Smooth muscle cell (in vitro differentiated cells): ENCODE results near the gene TRAPPC2B. TPM values are rescaled to one million over a fixed set of nuclear protein-coding genes. Genes with fewer than 3 reads are reported as not detected.
"Not testable (repeated sequence)": the region's sequence is repeated elsewhere in the genome, so short reads cannot be mapped to it uniquely, and the experiment has no call there.

Experiments used
- DNase-seq: peaks from one replicate; lab custom pipeline; 2025; ENCODE audit not compliant: unreplicated experiment; lab: John Stamatoyannopoulos, UW
- H2AFZ ChIP-seq: fragments of 200-600 bp; sonication (generic); 2 replicates; pipeline ENCODE4 v1.6.0; 2016; ENCODE audit warnings: antibody characterized with exemption, low read depth, mild to moderate bottlenecking
- H3F3A ChIP-seq: fragments of 200-600 bp; sonication (generic); 2 replicates; pipeline ENCODE4 v1.6.0; 2017; ENCODE audit warnings: antibody characterized with exemption, low read depth
- H3K27ac ChIP-seq: fragments of 200-600 bp; sonication (generic); 2 replicates; pipeline ENCODE4 v1.5.1; 2016; ENCODE audit warnings: low read depth, mild to moderate bottlenecking
- H3K27me3 ChIP-seq: fragments of 200-600 bp; sonication (generic); 2 replicates; pipeline ENCODE4 v1.6.1; 2016; ENCODE audit warnings: low read depth, mild to moderate bottlenecking
- H3K36me3 ChIP-seq: fragments of 200-600 bp; sonication (generic); 2 replicates; pipeline ENCODE4 v1.5.1; 2016; ENCODE audit warnings: low read depth
- H3K4me1 ChIP-seq: fragments of 200-600 bp; sonication (generic); 2 replicates; pipeline ENCODE4 v1.5.1; 2016; ENCODE audit warnings: low read depth
- H3K4me2 ChIP-seq: fragments of 200-600 bp; sonication (generic); 2 replicates; pipeline ENCODE4 v1.6.0; 2016; ENCODE audit warnings: mild to moderate bottlenecking
- H3K4me3 ChIP-seq: fragments of 200-600 bp; sonication (generic); 2 replicates; pipeline ENCODE4 v1.5.1; 2016; ENCODE audit warnings: mild to moderate bottlenecking
- H3K79me2 ChIP-seq: fragments of 200-600 bp; sonication (generic); 2 replicates; pipeline ENCODE4 v1.6.0; 2016; ENCODE audit warnings: low read depth, mild to moderate bottlenecking
- H3K9ac ChIP-seq: fragments of 200-600 bp; sonication (generic); 2 replicates; pipeline ENCODE4 v1.6.0; 2016; ENCODE audit warnings: low read depth
- H3K9me3 ChIP-seq: fragments of 200-600 bp; sonication (generic); replicated peaks from 2 replicates; pipeline ENCODE4 v1.5.1; 2016; ENCODE audit warnings: low read depth
- H4K20me1 ChIP-seq: fragments of 200-600 bp; sonication (generic); 2 replicates; pipeline ENCODE4 v1.6.0; 2016; ENCODE audit warnings: low read depth
- WGBS: methylation state at CpG from one replicate; pipeline ENCODE4 v1.1.7; 2016; ENCODE audit warnings: low lambda C conversion rate; 5-methylcytosine and 5-hydroxymethylcytosine counted together
- polyA plus RNA-seq: library from polyadenylated mRNA; unstranded; fragments of >200 nt; fragmentation: Nextera tagmentation; extraction: Ambion mirVana; gene quantifications from 2 replicates; pipeline ENCODE4 v1.2.1, GENCODE V29; 2016
- total RNA-seq: library from RNA; depleted of rRNA; stranded (reverse); fragments of >200 nt; gene quantifications from 2 replicates; pipeline ENCODE4 v1.2.3, GENCODE V29; 2014
- TF ChIP-seq, protein P1 (sequence below): fragments of 200-600 bp; sonication (generic); IDR thresholded peaks from 2 replicates; pipeline ENCODE4 v1.5.1; 2017; ENCODE audit warnings: borderline replicate concordance, mild to moderate bottlenecking, antibody characterized with exemption; ENCODE audit not compliant: insufficient read depth, poor library complexity, severe bottlenecking

TRAPPC2B gene
- total and polyA plus RNA-seq, 2 experiments from 2014 or later: 25.4 to 36.3 TPM

GRCh38 chr19:57363688-57364181 lies 384 bp downstream of the TRAPPC2B start:
- Histone ChIP-seq H2AFZ (peak overlapping the region; percentile 39), H3F3A (peaks cover 7% of the 10 kb centered on the region), H3K4me3 (peak overlapping the region; percentile 85), H3K4me1 (peaks cover 8% of the 10 kb centered on the region), H3K9ac (peak overlapping the region; percentile 97), H3K9me3 (no peaks in the 10 kb centered on the region), H3K27ac (peak overlapping the region; percentile 94), H3K4me2 (peak overlapping the region; percentile 96), H4K20me1 (no peaks in the 10 kb centered on the region), H3K36me3 (no peaks in the 10 kb centered on the region), H3K79me2 (peaks cover 28% of the 10 kb centered on the region), H3K27me3 (no peaks in the 10 kb centered on the region)
- no peak for DNase-seq
- 3% methylated on average over 17 of the region's 18 CpGs for WGBS
- TF ChIP-seq, protein P1, sequence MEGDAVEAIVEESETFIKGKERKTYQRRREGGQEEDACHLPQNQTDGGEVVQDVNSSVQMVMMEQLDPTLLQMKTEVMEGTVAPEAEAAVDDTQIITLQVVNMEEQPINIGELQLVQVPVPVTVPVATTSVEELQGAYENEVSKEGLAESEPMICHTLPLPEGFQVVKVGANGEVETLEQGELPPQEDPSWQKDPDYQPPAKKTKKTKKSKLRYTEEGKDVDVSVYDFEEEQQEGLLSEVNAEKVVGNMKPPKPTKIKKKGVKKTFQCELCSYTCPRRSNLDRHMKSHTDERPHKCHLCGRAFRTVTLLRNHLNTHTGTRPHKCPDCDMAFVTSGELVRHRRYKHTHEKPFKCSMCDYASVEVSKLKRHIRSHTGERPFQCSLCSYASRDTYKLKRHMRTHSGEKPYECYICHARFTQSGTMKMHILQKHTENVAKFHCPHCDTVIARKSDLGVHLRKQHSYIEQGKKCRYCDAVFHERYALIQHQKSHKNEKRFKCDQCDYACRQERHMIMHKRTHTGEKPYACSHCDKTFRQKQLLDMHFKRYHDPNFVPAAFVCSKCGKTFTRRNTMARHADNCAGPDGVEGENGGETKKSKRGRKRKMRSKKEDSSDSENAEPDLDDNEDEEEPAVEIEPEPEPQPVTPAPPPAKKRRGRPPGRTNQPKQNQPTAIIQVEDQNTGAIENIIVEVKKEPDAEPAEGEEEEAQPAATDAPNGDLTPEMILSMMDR: no peak

DNA sequence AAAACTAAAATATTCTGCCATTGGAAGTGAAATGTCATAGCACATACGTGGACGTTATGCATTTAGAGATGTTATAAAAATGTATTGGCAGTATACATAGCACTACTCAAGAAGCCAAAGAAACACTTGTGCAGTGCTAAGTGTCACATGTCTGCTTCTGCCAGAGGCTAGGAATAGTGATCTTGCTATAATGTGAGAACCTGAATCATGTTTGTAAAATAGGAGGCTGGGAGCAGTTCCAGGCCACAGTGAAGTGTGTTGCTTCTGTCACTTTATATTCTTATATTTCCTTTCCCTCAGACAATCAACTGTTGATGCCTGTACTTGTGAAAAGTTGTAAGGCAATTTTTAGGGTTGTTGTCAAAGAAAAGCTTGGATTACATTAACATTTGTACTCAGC lies 3.4 kb downstream of the TRAPPC2B start:
- peaks cover 8% of the 10 kb centered on the region for H3K4me1 ChIP-seq
- H3K36me3 ChIP-seq: peaks cover under 1% of the 10 kb centered on the region
- no peaks in the 10 kb centered on the region for H3K9me3 ChIP-seq
- H3K27ac ChIP-seq: no peak overlapping the region
- H3K9ac ChIP-seq: no peak overlapping the region
- TF ChIP-seq, protein P1: no peak
- H3K27me3 ChIP-seq: no peaks in the 10 kb centered on the region
- H4K20me1 ChIP-seq: no peaks in the 10 kb centered on the region
- 97% methylated on average over 2 of the region's 2 CpGs for WGBS
- no peak overlapping the region for H3K4me2 ChIP-seq
- no peaks in the 10 kb centered on the region for H3F3A ChIP-seq
- H3K4me3 ChIP-seq: no peak overlapping the region
- H3K79me2 ChIP-seq: peaks cover 28% of the 10 kb centered on the region
- H2AFZ ChIP-seq: no peak overlapping the region
- no peak for DNase-seq

GRCh38 chr19:57374179-57374578 lies 10.8 kb downstream of the TRAPPC2B start:
- WGBS: 96% methylated on average over 6 of the region's 6 CpGs
- Histone ChIP-seq H3K36me3 (peaks cover 27% of the 10 kb centered on the region), H4K20me1 (no peaks in the 10 kb centered on the region), H3K4me1 (no peaks in the 10 kb centered on the region), H3K4me2 (no peak overlapping the region), H3K9me3 (peaks cover 19% of the 10 kb centered on the region), H3K9ac (no peak overlapping the region), H3K79me2 (no peaks in the 10 kb centered on the region), H3K27ac (no peak overlapping the region), H3K27me3 (no peaks in the 10 kb centered on the region), H3K4me3 (no peak overlapping the region), H3F3A (no peaks in the 10 kb centered on the region), H2AFZ (no peak overlapping the region)
- DNase-seq: no peak
- TF ChIP-seq, protein P1: no peak

DNA sequence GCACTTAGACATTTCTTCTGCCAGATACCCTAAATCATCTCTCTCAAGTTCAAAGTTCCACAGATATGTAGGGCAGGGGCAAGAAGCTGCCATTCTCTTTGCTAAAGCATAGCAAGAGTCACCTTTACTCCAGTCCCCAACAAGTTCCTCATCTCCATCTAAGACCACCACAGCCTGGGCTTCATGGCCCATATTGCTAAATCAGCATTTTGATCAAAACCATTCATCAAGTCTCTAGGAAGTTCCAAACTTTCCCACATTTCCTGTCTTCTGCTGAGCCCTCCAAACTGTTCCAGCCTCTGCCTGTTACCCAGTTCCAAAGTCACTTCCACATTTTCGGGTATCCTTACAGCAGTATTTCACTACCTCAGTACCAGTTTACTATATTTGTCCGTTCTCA lies 11.3 kb downstream of the TRAPPC2B start:
- DNase-seq: not testable (repeated sequence)

More for the DNA sequence above, 11.3 kb downstream of the TRAPPC2B start:
- H4K20me1 ChIP-seq, H3K27me3 ChIP-seq, H3F3A ChIP-seq, H3K79me2 ChIP-seq, H2AFZ ChIP-seq, H3K9ac ChIP-seq, H3K4me1 ChIP-seq, H3K4me3 ChIP-seq, H3K27ac ChIP-seq, H3K4me2 ChIP-seq: not testable (repeated sequence)
- H3K9me3 ChIP-seq: peaks cover 19% of the 10 kb centered on the region
- WGBS: 100% methylated on average over 2 of the region's 2 CpGs
- H3K36me3 ChIP-seq: peaks cover 27% of the 10 kb centered on the region
